Measurements from ENCODE around the gene ZBTB7A.

Gene ZBTB7A

GRCh38 chr19:4035582-4035981 lies 31.1 kb downstream of the ZBTB7A start:
- no peak overlapping the region for H3K4me3 ChIP-seq (ENCODE audit: low read depth, low read length)
- in situ Hi-C loops (cut with HindIII; ENCODE audit: low sequenced_read_pairs): no loop called here
- DNase-seq (ENCODE audit: low read depth, low spot score): no peak
- no peak for TF ChIP-seq CTCF (IDR thresholded peaks at IDR 0.05; ENCODE audit: low read depth, low read length)

DNA sequence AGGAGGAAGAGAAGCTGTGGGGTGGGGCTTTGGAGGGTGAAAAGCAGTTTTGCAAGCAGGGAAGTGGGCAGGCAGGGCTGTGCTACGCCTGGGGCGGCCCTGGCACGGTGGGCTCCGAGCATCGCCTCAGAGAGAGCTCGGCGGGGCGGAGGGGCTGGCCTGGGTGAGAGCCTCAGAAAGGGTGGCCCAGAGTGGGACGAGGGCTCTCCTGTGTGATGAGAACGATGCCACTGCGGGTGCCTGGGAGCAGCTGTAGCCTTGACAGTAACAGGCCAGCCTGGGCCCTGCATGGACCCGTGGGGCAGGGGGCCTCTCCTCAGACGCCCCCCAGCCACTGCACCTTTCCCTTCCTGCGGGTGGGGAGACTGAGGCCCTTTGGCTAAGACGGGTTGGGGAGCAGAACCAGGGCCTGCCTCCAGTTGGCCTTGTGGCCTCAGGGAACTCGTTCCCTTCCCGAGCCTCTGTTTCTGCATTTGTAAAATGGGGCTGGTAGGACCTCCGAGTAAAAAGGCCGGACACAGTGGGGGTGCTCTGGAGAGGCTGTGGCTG lies 31.6 kb downstream of the ZBTB7A start:
- no peak for TF ChIP-seq CTCF (IDR thresholded peaks at IDR 0.05; ENCODE audit: low read depth, low read length)
- in situ Hi-C loops (cut with HindIII; ENCODE audit: low sequenced_read_pairs): no loop called here
- DNase-seq (ENCODE audit: low read depth, low spot score): no peak
- no peak overlapping the region for H3K4me3 ChIP-seq (ENCODE audit: low read depth, low read length)

GRCh38 chr19:4034048-4035017 lies 32.4 kb downstream of the ZBTB7A start:
- H3K4me3 ChIP-seq (ENCODE audit: low read depth, low read length): no peak overlapping the region
- DNase-seq (ENCODE audit: low read depth, low spot score): no peak
- in situ Hi-C loops (cut with HindIII; ENCODE audit: low sequenced_read_pairs): no loop called here
- TF ChIP-seq CTCF (IDR thresholded peaks at IDR 0.05; ENCODE audit: low read depth, low read length): no peak

GRCh38 chr19:4033028-4033956 lies 33.4 kb downstream of the ZBTB7A start:
- in situ Hi-C loops (cut with HindIII; ENCODE audit: low sequenced_read_pairs): no loop called here
- no peak for TF ChIP-seq CTCF (IDR thresholded peaks at IDR 0.05; ENCODE audit: low read depth, low read length)
- DNase-seq (ENCODE audit: low read depth, low spot score): no peak
- no peak overlapping the region for H3K4me3 ChIP-seq (ENCODE audit: low read depth, low read length)

- no peak overlapping the region for H3K4me3 ChIP-seq (ENCODE audit: low read depth, low read length)
- in situ Hi-C loops (cut with HindIII; ENCODE audit: low sequenced_read_pairs): no loop called here
- DNase-seq (ENCODE audit: low read depth, low spot score): no peak
- TF ChIP-seq CTCF (IDR thresholded peaks at IDR 0.05; ENCODE audit: low read depth, low read length): no peak
These were observed 34.3 kb downstream of the ZBTB7A start for GRCh38 chr19:4032436-4032835.

DNA sequence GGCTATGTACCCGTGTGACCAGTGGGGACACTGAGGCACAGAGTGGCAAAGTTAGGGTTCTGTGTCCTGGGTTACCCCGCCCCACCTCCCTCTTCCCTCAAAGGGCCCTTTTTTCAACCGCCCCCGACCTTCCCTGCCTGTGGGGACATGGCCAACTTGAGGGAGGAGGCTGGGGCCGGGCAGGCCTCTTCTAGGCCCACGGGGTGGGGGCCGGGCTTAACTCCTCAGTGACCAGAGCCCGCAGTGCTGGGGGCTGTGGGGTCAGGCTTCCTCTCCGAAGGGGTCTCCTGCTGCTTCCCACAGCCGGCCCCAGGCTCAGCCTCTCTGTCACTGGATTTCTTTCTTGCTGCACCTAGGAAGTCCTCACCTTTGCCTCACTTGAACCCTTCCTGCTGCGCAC lies 35.3 kb downstream of the ZBTB7A start:
- no peak for DNase-seq (ENCODE audit: low read depth, low spot score)
- in situ Hi-C loops (cut with HindIII; ENCODE audit: low sequenced_read_pairs): no loop called here
- H3K4me3 ChIP-seq (ENCODE audit: low read depth, low read length): no peak overlapping the region
- TF ChIP-seq CTCF (IDR thresholded peaks at IDR 0.05; ENCODE audit: low read depth, low read length): no peak

All from astrocyte of the spinal cord (primary cell).